GM03348 (cell line): ENCODE data around the gene HADHA.

Experiments
- DNase-seq: peaks from one replicate; pipeline ENCODE4 v3.0.0; 2012; ENCODE audit warnings: low spot score

The HADHA gene

DNA sequence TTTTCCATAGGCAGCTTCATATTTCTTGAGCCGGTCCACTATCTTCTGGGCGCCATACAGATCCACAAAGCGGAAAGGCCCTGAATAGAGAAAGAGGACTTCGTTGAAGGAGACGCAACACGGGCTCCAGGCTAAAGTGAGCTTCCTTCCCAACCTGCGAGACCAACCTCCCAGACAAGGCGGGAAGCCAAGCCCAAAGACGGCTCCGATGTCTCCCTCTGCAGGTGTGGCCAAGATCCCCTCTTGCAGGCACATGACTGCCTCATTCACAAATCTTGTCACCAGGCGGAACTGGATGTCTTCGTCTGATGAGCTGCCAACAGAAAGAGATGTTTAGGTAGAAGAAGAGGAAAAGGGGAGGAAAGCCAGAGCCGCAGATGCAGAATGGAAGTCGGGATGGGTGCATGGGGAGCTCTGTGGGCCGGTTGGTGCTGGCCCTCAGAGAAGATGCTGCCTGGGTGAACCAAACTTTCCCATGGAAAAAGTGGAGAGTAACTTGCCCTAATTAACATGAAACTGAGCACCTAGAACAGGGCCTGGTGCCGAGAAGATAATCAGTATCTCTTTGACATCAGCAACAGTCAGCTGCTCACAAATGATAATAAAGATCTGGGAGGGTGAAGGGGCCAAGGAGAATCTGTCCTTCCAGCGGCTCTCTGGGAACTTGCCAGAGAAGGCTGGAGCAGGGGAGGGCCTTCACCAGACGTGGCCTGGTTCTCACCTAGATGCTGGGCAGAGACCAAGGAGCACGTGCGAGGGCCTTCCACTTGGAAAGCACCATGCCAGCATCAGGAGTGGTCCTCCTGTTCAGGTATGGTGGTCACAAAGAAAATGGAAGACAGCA lies 52.9 kb downstream of the HADHA start:
- no peak for DNase-seq

DNA sequence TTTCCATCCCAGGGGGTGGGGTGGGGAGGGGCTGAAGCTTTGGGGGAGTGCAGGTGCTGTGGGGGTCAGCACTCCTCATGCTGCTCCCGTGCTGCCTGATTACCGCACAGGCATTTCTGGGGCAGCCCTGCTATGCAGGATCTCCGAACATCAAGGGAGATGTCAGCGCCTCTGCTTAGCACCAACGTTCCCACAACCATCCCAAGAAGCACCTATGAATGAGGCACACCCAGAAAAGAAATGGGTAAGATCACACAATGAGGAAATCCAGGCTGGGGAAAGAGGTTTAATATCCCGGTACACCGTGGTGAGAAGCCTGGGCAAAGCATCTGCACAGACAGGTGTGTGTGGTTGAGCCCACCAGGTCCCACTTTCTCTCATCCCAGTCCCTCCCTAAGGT lies 54.1 kb downstream of the HADHA start:
- DNase-seq = no peak

DNA sequence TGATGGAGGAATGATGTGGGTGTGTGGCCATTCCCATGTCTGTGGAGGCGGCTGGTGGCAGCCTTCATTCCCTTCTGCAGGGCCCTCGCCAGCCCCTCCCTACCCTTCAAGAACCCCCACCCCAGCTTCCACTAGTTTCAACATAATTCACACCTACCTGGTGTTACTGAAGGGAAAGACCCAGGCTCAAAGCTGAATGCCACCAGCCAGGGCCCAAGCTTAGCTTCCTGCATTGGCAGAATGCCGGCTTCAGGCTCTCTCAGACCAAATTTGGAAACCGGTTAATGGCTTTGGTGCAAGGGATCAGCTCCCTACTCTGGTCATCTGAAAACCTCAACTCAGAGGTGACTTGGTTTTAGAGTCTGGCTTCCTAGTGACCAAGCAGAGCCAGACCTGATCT lies 54.7 kb downstream of the HADHA start:
- DNase-seq = no peak

DNA sequence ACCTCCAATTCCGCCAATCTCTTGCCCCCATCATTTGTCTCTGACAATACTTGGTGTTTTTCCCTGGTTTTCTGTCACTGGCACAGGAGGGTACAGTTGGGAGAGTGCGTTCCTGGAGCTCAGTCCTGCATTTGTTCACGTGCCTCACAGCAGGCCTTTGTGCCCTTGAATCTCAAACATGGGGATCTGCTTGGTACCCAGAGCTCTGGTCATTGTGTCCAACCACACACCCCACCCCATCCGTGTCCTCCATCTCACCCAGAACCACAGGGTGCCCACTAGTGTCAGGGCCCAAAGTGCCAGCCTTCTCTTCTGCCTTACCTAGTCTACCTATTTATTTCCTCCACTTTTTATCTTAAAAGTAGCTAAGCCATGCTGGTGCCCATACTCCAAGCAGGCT lies 55.3 kb downstream of the HADHA start:
- no peak for DNase-seq

DNA sequence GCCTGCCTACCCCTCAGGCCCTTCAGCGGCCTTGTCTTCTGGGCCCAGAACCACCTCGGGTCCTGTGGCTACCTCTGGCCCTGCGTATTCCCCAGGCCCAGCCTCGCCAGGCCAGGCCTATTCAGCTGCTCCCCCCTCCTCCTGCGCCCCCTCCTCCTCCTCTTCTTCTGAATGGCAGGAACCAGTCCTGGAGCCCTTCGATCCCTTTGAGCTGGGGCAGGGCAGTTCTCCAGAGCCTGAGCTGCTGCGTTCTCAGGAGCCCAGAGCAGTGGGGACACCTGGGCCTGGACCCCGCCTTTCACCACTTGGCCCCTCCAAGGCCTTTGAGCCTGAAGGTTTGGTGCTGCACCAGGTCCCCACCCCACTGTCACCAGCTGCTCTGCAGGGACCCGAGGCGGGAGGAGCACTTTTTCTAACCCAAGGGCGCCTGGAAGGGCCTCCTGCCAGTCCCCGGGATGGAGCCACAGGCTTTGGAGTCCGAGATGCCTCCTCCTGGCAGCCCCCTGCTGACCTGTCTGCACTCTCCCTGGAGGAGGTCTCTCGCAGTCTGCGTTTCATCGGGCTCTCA lies 56.8 kb downstream of the HADHA start:
- no peak for DNase-seq

DNA sequence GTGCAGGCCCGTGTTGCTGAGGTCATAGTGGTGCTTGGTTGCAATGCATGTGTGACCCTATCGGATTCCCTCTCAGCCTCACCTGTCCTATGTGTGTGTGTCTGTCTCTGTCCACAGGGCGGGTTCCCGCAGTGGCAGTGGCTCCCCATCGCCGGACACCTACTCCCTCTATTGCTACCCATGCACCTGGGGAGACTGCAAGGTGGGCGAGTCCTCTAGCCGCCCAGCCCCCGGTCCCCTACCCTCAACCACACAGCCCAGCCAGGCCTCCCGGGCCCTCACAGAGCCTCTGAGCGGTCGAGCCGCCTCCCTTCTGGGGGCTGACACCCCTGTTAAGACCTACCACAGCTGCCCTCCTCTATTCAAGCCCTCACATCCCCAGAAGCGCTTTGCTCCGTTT lies 57.3 kb downstream of the HADHA start:
- no peak for DNase-seq

DNA sequence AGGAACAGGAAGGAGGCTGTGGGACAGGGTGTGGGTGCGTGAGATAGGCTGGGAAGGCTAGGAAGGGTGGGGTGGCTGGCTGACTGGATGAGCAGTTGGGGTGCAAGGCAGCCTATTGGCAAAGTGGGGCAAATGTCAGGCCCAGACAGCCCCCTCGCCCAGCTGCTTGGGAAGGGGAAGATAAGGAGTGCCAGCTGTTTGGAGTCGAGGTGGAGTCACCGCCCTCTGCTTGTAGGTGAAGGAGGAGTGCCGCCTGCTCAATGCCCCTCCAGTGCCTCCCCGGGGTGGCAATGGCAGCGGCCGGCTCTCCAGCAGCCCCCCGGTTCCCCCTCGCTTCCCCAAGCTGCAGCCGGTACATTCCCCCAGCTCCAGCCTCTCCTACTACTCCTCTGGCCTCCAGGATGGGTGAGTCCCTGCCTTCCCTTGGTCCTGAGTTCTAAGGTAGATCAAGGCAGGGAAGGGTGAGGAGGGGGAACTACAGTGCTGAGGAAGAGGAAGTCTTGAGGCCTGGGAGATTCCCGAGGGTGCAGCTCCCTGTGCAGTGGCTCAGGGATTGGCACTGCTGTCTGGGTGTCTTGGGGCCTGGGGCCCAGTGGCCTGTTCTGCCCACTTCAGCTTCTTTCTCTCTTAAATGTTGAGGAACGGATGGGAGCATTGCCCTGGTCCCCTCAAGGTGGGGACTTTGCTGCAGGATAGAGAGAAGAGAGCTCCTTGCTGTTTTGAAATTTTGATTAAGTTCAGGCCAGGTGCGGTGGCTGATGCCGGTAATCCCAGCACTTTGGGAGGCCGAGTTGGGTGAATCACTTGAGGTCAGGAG lies 58.3 kb downstream of the HADHA start:
- DNase-seq = no peak

DNA sequence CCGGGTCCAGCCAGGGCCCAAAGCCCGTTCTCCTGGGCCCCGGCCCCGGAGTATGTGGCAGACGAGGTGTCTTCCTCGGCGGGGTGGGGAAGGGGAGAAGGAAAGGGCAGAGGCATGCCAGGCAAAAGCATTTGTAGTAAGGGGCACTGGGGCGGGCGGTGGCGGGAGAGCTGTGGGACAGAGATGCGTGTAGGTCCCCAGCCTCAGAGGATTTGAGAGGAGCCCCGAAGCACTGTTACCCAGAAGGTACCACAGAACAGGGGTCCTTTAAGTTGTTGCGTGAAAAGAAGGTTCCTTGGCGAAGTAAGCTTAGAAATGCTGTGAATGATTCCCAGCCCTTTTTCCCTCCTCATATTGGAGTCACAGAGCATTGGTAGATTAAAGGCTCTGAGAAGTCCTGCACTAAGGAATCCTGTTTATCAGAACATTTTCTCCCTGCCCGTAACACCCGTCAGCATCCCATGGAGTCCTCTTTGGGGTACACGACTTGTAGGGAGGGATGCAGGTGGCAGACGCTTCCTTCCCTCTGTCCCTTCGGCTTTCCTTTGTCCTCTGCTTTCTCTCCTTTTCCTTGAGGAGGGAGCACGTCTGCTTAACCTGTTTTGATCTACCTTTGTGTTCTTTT lies 59.0 kb downstream of the HADHA start:
- no peak for DNase-seq

DNA sequence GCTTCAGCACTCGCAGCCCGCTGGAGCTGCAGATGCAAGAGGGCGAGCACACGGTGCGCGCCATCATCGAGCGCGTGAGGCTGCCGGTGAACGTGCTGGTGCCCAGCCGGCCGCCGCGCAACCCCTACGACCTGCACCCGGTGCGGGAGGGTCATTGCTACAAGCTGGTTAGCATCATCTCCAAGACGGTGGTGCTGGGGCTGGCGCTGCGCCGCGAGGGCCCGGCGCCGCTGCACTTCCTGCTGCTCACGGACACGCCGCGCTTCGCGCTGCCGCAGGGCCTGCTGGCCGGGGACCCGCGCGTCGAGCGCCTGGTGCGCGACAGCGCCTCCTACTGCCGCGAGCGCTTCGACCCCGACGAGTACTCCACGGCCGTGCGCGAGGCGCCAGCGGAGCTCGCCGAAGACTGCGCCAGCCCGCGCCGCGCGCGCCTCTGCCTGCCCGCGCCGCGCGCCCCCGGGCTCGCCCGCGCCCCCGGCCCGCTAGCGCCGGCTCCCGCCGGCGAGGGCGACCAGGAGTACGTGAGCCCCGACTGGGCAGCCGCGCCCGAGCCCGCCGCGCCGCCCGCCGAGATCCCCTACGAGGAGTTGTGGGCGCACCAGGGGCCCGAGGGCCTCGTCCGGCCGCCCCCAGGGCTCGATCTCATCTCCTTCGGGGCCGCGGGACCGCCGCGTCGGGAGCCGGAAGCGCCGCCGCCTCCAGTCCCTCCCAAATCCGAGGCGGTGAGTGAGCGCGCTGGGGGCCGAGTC lies 59.7 kb downstream of the HADHA start:
- DNase-seq = peak; percentile 96

DNA sequence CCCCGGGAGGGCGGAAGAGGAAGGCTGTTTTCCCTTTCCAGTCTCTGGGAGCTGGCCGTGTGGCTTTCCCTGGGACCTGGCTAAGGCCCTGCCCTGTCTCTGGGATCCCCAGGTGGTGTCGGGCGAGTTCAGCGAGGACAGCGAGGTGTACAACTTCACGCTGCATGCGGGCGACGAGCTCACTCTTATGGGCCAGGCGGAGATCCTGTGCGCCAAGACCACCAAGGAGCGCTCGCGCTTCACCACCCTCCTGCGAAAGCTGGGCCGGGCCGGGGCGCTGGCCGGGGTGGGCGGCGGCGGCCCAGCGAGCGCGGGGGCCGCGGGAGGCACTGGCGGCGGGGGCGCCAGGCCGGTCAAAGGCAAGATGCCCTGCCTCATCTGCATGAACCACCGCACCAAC lies 60.3 kb downstream of the HADHA start:
- no peak for DNase-seq

DNA sequence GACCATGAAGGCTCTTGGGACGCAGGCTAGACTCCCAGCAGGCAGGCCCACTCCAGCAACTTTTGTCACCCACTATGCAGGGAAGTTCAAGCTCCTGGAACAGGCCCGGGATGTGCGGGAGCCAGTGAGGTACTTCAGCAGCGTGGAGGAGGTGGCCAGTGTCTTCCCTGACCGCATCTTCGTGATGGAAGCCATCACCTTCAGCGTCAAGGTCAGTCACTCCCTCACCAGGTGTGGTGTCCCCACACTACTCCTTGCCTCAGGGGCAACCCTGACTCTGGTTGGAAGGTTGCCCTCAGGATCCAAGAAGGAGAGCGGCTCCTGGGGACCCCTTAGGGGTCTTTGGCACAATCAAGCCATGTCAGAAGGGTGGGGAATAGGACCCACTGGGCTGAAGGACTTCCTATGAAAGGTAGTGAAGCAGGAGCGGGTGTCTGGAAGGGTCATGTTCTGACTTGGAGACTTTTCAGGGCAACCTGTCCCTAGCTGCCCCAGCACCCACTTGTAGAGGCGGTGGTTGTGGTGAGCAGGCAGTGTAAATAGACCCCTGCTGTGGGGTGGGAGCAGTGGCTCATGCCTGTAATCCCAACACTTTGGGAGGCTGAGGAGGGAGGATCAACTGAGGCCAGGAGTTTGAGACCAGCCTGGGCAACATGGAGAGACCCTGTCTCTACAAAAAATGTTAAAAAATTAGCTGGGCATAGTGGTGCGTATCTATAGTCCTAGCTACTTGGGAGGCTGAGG lies 61.4 kb downstream of the HADHA start:
- no peak for DNase-seq

DNA sequence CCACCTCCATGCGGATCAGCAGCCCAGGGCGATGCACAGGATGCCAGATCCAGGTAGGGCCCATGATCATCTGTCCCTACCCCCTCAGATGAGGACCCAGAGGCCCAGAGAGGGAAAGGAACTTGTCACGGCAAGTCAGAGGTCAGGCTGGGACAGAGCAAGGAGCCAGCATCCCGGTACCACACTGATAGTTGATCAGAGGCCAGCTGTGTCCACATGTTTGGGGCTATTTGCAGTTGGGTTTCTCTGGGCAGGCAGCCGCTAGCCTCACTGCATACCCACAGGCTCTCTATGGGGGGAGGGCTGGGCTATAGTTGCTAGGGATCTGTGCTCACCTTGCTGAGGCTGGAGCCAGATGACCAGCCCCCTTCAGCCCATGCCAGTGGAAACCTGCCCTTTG lies 62.0 kb downstream of the HADHA start:
- DNase-seq = no peak

DNA sequence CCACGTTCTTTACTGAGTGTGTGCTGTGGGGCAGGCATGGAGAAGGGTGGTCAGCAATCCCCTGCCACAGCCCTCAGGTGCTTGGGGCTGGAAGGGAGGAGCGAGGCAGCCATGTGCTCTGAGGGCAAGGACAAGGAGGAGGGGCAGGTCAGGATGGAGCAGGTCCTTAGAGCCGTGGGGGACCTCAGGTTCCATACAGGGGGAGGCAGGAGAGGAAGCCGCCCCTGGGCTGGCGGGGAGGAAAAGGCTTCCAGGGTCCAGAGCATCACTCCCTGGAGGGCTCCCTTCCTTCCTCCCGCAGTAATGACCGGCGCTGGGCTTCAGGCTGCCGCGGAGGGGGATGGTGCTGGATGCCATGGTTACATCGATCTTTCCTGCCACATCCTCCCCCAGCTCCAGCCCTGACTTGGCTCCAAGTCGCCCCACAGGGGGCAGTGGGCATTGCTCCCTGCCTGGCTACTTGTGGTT lies 65.0 kb downstream of the HADHA start:
- DNase-seq = no peak

DNA sequence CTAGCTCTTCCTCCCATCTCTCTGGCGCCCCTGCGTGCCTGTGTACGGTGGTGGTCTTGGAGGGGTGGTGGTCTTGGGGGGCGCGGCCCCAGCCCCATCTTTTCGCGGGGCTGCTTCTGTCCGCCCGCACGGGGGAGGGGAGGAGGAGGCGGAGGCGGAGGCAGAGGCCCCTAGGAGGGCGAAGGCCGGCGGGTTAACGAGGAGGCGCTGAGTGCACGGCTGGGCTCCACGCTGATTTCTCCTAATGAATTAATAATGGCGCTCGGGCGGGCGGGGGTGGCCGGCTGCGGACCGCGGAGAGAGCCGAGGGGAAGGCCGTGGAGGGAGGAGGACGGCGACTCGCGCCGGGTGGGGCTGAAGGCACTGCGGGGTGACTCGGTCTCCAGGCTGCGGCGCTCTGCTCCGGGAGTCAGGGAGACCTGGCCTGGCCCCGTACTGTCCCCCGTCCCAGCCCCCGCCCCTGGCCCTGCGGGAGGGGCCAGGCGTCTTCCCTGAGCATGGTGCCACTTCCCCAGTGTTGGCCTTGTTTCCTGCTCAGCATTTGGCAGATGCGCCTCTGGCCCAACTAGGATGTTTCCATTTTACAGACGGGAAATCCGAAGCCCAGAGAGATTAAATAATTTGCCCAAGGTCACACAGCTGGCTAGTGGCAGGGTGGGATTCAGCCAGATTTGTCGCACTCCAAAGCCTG lies 65.5 kb downstream of the HADHA start:
- peak; percentile 72 for DNase-seq

DNA sequence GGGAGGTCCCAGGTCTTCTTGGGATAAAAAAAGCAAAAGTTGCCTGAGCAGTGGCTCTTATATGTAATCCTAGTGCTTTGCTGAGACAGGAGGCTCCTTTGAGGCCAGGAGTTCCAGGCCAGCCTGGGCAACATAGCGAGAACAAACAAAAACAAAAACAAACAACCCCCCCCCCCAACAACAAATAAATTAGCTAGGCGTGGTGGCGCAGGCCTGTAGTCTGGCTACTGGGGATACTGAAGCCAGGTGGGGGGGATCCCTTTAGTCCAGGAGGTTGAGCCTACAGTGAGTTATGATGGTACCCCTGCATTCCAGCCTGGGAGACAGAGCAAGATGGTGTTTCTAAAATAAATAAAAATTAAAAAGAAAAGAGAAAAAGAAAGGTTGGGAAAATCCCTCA lies 66.2 kb downstream of the HADHA start:
- no peak for DNase-seq

DNA sequence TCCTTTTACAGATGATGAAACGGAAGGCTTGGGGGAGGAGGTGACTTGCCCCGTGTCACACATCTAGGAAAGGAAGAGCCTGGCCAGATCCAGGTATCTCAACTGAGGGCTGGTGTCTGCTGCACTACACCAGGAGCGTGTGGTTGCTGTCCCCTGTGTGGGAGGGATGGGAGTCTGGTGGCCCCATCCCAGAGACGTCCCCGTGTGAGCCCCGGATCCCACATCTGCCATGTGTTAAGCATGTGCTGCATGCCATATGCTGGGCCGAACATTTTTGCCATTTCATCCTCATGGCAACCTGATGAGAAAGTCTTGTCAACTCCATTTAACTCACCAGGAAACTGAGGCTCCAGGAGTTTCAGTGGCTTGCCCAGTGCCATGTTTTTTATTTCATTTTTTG lies 67.3 kb downstream of the HADHA start:
- DNase-seq = no peak

DNA sequence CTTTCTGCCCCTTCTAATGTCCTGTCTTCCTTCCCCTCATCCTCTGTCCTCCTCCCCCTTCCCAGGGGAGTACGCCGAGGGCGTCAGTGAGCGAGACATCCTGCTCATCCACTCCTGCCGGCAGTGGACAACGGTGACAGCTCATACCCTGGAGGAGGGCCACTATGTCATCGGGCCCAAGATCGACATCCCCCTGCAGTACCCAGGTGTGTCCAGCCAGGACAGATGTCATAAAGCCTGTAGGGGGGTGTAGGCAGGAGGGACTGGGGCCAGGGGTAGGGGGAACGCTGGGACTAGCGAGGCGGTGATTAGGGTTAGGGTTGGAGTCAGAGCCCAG lies 68.2 kb downstream of the HADHA start:
- DNase-seq = no peak

DNA sequence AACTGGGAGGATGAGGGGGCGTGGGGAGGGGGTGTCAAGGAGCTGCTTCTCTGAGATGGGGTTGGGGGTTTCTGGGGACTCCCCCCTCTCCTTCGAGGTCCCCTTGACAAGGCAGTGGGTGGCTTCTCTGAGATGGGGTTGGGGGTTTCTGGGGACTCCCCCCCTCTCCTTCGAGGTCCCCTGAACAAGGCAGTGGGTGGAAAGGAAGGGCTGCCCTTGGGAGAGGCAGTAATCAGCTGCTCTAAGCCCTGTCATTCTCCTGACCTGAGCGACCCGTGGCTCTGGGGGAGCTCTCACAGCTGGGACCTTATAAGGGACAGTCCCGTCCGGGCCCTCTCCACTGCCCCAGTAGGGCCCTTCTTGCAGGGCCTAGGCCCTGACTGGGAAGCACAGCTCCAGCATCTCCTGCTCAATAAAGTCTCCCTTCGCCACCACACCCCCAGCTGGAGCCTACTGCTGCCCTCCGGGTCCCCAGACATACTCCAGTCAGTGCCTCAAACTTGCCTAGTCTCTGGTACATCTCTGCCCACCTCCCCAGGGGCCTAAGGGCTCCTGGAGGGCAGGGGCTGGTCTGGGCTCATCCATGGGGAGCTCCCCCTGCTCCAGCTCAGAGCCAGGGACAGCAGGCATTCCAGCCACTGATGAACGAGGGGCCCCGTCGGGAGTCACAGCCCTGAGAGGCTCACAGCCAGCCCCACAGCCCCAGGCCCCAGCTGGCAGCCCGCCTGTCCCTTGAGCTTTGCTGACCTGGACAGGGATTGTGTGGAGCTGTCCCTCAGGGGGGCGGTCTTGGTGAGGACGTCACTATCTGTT lies 68.8 kb downstream of the HADHA start:
- DNase-seq = no peak

DNA sequence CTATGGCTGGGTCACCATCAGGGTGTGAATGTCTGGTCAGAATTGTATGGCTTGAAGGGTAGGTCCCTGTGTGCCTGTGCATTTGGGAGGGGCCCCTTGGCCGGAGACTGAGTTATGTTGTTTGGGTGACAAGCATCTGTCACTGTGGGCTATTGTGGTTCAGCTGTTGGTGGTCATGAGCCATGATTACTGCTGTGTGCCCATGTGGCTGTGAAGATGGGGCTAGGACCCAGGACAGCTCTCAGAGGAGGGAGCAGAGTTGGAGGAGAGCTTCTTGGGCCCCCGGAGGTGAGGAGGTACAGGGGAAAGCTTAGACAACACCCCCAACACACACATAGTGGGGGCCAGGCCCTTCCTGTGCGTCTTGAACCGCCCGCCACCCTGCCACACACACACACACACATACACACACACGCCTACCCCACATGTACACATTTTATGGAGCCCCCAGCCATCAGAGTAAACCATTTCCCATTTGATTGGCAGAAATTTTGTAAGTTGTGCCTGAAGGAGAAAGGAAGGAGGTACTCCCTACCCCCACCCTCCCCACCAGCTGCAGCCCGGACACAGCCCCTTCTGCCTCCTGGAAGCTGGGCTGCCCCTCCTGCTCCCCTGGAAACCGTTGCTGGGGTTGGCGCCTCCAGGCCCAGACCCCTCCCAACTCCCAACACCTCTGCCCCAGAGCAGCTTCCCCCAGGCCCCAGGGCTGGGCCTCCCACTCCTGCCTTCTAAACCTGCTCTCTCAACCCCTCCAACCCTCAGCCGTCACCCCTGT lies 69.6 kb downstream of the HADHA start:
- no peak for DNase-seq
